Naive thymus-derived CD4-positive, alpha-beta T cell (primary cell): Measurements from ENCODE around the gene DTHD1. TPM values are rescaled to one million over a fixed set of nuclear protein-coding genes. Genes with fewer than 3 reads are reported as not detected.

ENCODE experiments used
- ATAC-seq: fragments of 150-1000 bp; cut with Tn5 transposase; 2 replicates; pipeline ENCODE4 v1.10.0; 2021; ENCODE audit warnings: mild to moderate bottlenecking, moderate library complexity
- CTCF ChIA-PET: fragments of 350-600 bp; sonication (Branson Sonifier 250); formaldehyde crosslinking; loops from one replicate; lab custom pipeline; 2021; ENCODE audit warnings: antibody characterized with exemption; lab: Charles Lee
- POLR2A ChIA-PET: fragments of 350-600 bp; sonication (Branson Sonifier 250); formaldehyde crosslinking; loops from one replicate; lab custom pipeline; 2021; ENCODE audit warnings: antibody characterized with exemption, inconsistent platforms; lab: Charles Lee
- DNase-seq, 9 donors: peaks; one replicate each; pipeline versions ENCODE4 v3.0.0 to v3.0.0-alpha.2; 2020 to 2022; ENCODE audit warnings: mixed read lengths in 1 of 9
- H3K27ac ChIP-seq: one replicate; pipeline ENCODE4 v1.7.0; 2013; ENCODE audit warnings: mild to moderate bottlenecking, low read depth, low read length, moderate library complexity
- H3K27me3 ChIP-seq, 2 donors: one replicate each; pipeline ENCODE4 v1.7.0; 2013; ENCODE audit warnings: low read length in 2 of 2, mild to moderate bottlenecking in 2 of 2, moderate library complexity in 2 of 2; ENCODE audit not compliant: control insufficient read depth in 2 of 2, insufficient read depth in 2 of 2
- H3K36me3 ChIP-seq, 3 experiments: 1 replicate in 2 of 3; 2 replicates in 1 of 3; pipeline ENCODE4 v1.7.0; 2013; ENCODE audit warnings: low read length in 3 of 3, mild to moderate bottlenecking in 3 of 3, moderate library complexity in 1 of 3; ENCODE audit not compliant: insufficient read depth in 3 of 3, control insufficient read depth in 2 of 3
- H3K4me1 ChIP-seq, 2 donors: one replicate each; pipeline ENCODE4 v1.7.0; 2013; ENCODE audit warnings: low read length in 2 of 2, mild to moderate bottlenecking in 2 of 2, moderate library complexity in 1 of 2; ENCODE audit not compliant: control insufficient read depth in 2 of 2, insufficient read depth in 2 of 2
- H3K4me3 ChIP-seq: 2 replicates; pipeline ENCODE4 v1.7.0; 2013; ENCODE audit warnings: mild to moderate bottlenecking, low read length
- H3K9me3 ChIP-seq, 3 experiments: 1 replicate in 2 of 3; 2 replicates in 1 of 3; pipeline ENCODE4 v1.7.0; 2013; ENCODE audit warnings: low read length in 3 of 3; ENCODE audit not compliant: control insufficient read depth in 2 of 3
- H3K27ac Mint-ChIP-seq, 9 donors: one replicate each; pipeline ENCODE4 v1.8.0; 2020 to 2022; ENCODE audit warnings: mixed read lengths in 9 of 9, mild to moderate bottlenecking in 8 of 9, moderate library complexity in 5 of 9, inconsistent platforms in 2 of 9
- H3K27me3 Mint-ChIP-seq, 5 donors: one replicate each; pipeline ENCODE4 v1.8.0; 2021 to 2022; ENCODE audit warnings: mixed read lengths in 5 of 5, mild to moderate bottlenecking in 1 of 5
- H3K36me3 Mint-ChIP-seq, 5 donors: one replicate each; pipeline ENCODE4 v1.8.0; 2020 to 2022; ENCODE audit warnings: mixed read lengths in 5 of 5, mild to moderate bottlenecking in 3 of 5, inconsistent platforms in 1 of 5
- H3K4me1 Mint-ChIP-seq, 7 donors: one replicate each; pipeline ENCODE4 v1.8.0; 2020 to 2022; ENCODE audit warnings: mixed read lengths in 7 of 7, mild to moderate bottlenecking in 3 of 7, inconsistent platforms in 1 of 7
- H3K4me3 Mint-ChIP-seq, 10 donors: one replicate each; pipeline ENCODE4 v1.8.0; 2020 to 2022; ENCODE audit warnings: mild to moderate bottlenecking in 10 of 10, mixed read lengths in 10 of 10, moderate library complexity in 6 of 10, inconsistent platforms in 2 of 10
- H3K9me3 Mint-ChIP-seq, 11 donors: one replicate each; pipeline ENCODE4 v1.8.0; 2020 to 2022; ENCODE audit warnings: mixed read lengths in 11 of 11, mild to moderate bottlenecking in 4 of 11, inconsistent platforms in 1 of 11, moderate library complexity in 1 of 11
- intact Hi-C, 2 donors: fragments of 100-400 bp; cut with micrococcal nuclease; formaldehyde crosslinking; loops; one replicate each; pipeline ENCODE4 v1.15.1; 2023
- polyA plus RNA-seq, 2 donors: library from polyadenylated mRNA; unstranded; fragments of 300-500 nt; fragmentation: Illumina TruSeq; gene quantifications; one replicate each; pipeline ENCODE4 v1.2.3, GENCODE V29; 2021
- total RNA-seq, 6 experiments: library from RNA in 5 of 6; stranded (reverse) in 5 of 6; gene quantifications; 1 replicate in 5 of 6; 2 replicates in 1 of 6; pipeline ENCODE4 v1.2.3 and lab custom pipeline; 2021 to 2026

DTHD1 gene
- total and polyA plus RNA-seq, 7 experiments from 2014 or later, result 0.10 to 5.2 (median 0.72) TPM; not detected in 4

DNA sequence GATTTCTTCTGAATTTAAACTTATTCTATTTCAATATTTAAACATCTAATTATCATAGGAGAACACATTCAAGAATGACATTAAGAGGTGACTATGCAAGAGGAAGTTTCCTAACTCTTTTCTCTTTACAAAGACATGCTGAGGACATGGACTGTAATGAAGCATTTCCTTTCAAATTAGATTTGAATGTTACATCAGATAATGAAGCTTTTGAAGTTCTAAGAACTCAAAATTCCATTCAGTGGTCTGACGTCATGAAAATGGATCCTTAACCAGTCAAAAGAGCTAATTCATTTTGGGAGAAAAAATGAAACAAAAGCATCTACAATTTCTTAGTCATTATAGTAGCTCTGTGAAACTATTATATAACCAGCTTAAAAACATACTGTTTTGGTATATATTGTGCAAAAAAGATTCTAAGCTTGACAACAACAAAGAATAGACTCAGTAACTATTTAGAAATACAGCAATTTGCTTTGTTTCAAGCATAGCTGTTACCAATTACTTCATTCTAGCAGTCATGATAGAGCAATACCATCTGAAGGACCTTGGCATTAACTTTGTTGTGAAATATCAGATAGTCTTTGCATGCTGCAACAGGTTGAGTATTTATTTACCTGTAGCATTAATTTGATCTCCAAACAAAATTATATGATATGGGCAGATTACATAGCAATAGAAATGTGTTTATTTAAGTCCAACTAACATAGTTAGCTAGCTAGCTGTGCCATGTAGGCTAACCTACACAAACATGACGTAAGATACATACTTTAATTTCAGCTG, 13.7 kb upstream of the DTHD1 start:
- H3K4me3 Mint-ChIP-seq, result no peak overlapping the region
- H3K4me3 ChIP-seq, result no peak overlapping the region
- ChIA-PET CTCF (no interaction called here), POLR2A (interaction anchor here (1.1 to 1.8 kb wide), 2 partner anchors 9 to 23 kb away, joined by 3 to 5 read pairs; partner anchors contain the start of gene ARAP2)
- H3K4me1 ChIP-seq, result peaks cover 7 to 27% of the 10 kb centered on the region in 2 donors
- intact Hi-C loops, result loop anchor here (1.0 kb wide), 2 partner anchors 12 to 23 kb away; partner anchors contain the start of gene ARAP2 (in 1 of the 2)
- H3K27ac ChIP-seq, result no peak overlapping the region
- DNase-seq (peak in 3 of 9 donors; percentile 10 to 42 (median 18)), ATAC-seq (peak; percentile 26)
- peak overlapping the region in 4 of 9 donors; percentile 44 to 76 (median 76) for H3K27ac Mint-ChIP-seq
- no peaks in the 10 kb centered on the region for H3K27me3 ChIP-seq
- H3K4me1 Mint-ChIP-seq, result peaks cover 2 to 45% (median 32%) of the 10 kb centered on the region in 7 donors
- H3K27me3 Mint-ChIP-seq, result peaks cover 0 to 3% (median 0%) of the 10 kb centered on the region in 5 donors
- no peaks in the 10 kb centered on the region for H3K9me3 ChIP-seq
- peaks cover 0 to 11% (median 0%) of the 10 kb centered on the region in 5 donors for H3K36me3 Mint-ChIP-seq
- H3K9me3 Mint-ChIP-seq, result peaks cover 0 to 2% (median 0%) of the 10 kb centered on the region in 11 donors
- H3K36me3 ChIP-seq, result no peaks in the 10 kb centered on the region

DNA sequence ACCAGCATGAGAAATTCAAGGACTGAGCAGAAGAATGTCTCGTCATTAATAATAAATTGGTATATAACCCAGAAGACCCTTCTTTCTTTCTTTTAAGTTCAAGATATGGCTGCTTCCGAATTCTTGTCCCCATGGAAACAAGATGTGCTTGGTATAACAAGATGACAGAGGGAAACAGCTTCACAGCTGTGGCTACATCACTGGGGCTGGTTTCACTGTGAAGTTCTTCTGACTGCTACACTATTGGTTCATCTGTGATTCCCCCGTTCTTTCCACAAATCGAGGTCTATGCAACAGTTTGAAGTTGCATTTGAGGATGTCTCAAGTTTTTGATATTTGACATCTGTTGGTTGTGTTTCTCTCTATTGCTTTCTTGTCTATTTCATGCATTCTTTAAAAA, 12.3 kb upstream of the DTHD1 start:
- intact Hi-C loops, result loop anchor here (1.0 kb wide), 4 partner anchors 14 to 54 kb away; no protein-coding TSS in a partner anchor
- no peak overlapping the region for H3K27ac ChIP-seq
- Mint-ChIP-seq H3K9me3 (peaks cover 0 to 4% (median 0%) of the 10 kb centered on the region in 11 donors), H3K27ac (peak overlapping the region in 8 of 9 donors; percentile 10 to 85 (median 52)), H3K27me3 (peaks cover 0 to 3% (median 0%) of the 10 kb centered on the region in 5 donors), H3K36me3 (peaks cover 0 to 11% (median 0%) of the 10 kb centered on the region in 5 donors), H3K4me1 (peaks cover 2 to 46% (median 32%) of the 10 kb centered on the region in 7 donors), H3K4me3 (no peak overlapping the region)
- ATAC-seq (peak; percentile 96), DNase-seq (peak in 7 of 9 donors; percentile 27 to 66 (median 47))
- H3K9me3 ChIP-seq, result no peaks in the 10 kb centered on the region
- peaks cover 7 to 27% of the 10 kb centered on the region in 2 donors for H3K4me1 ChIP-seq
- ChIA-PET POLR2A (interaction anchor here (0.9 kb wide), 1 partner anchor 1975 kb away, joined by 3 read pairs; no protein-coding TSS in a partner anchor), CTCF (no interaction called here)
- H3K4me3 ChIP-seq, result no peak overlapping the region
- H3K27me3 ChIP-seq, result no peaks in the 10 kb centered on the region
- no peaks in the 10 kb centered on the region for H3K36me3 ChIP-seq

DNA sequence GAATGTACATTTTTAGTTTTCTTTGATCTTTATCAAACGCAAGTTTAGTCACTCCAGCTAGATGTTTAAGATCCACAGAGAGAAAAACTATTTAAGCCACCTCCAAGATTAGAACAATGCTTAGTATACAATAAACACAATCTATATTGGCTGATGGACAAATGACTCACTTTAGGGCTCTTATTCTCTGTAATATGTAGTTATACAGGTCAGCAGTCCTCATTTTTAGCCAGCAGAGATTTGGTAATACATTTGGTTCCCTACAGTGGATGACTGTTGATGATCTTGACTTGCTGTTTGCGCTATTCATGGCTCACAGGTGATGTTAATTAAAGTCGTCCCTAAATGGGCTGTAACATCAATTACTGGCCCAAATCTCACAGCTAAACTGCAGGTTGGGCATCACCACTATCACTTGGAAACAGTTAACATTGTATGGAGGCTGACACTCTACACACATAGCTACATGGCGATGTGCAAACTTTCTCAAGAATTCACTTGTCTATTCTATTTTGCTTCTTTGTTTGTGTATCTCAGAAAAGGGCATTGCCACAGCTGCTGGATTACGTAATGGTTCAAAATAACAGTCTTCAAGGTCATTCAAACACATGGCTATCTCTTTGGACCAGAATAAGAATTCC, 11.8 kb upstream of the DTHD1 start:
- H3K27me3 Mint-ChIP-seq, result peaks cover 0 to 3% (median 0%) of the 10 kb centered on the region in 5 donors
- Histone ChIP-seq H3K4me1 (peaks cover 7 to 27% of the 10 kb centered on the region in 2 donors), H3K36me3 (no peaks in the 10 kb centered on the region), H3K4me3 (no peak overlapping the region), H3K9me3 (no peaks in the 10 kb centered on the region), H3K27ac (no peak overlapping the region), H3K27me3 (no peaks in the 10 kb centered on the region)
- H3K36me3 Mint-ChIP-seq, result peaks cover 0 to 8% (median 0%) of the 10 kb centered on the region in 5 donors
- ChIA-PET CTCF (no interaction called here), POLR2A (interaction anchor here (0.9 kb wide), 1 partner anchor 1975 kb away, joined by 3 read pairs; no protein-coding TSS in a partner anchor)
- intact Hi-C loops, result loop anchor here (1.0 kb wide), 4 partner anchors 14 to 54 kb away; no protein-coding TSS in a partner anchor
- peak overlapping the region in 8 of 9 donors; percentile 10 to 85 (median 52) for H3K27ac Mint-ChIP-seq
- peaks cover 0 to 6% (median 0%) of the 10 kb centered on the region in 11 donors for H3K9me3 Mint-ChIP-seq
- DNase-seq, result no peak
- no peak overlapping the region for H3K4me3 Mint-ChIP-seq
- no peak for ATAC-seq
- peaks cover 2 to 43% (median 32%) of the 10 kb centered on the region in 7 donors for H3K4me1 Mint-ChIP-seq

DNA sequence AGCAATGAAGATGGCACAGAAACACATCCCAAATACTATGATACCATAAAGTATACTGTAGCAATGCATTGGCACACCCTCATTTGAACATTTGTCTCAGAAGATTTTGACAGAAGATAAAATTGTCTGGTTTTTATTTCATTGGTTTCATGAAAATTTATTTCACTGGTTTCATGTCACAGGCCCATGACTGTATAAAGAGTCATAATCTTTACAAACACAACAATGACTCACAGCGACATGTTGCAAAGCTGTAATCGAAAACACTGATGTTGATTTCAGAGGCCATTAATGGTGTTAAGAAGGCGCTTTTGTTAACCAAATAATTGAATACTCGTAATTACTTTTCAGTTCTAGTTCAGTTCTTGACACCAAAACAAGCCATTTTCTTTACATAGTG, 8.1 kb upstream of the DTHD1 start:
- ChIA-PET CTCF (no interaction called here), POLR2A (no interaction called here)
- H3K36me3 Mint-ChIP-seq, result peaks cover 0 to 8% (median 0%) of the 10 kb centered on the region in 5 donors
- peaks cover under 1 to 34% (median 17%) of the 10 kb centered on the region in 7 donors for H3K4me1 Mint-ChIP-seq
- Histone ChIP-seq H3K27ac (no peak overlapping the region), H3K9me3 (no peaks in the 10 kb centered on the region), H3K36me3 (no peaks in the 10 kb centered on the region), H3K4me1 (peaks cover 5 to 15% of the 10 kb centered on the region in 2 donors), H3K4me3 (no peak overlapping the region), H3K27me3 (no peaks in the 10 kb centered on the region)
- intact Hi-C loops, result no loop called here
- DNase-seq (no peak), ATAC-seq (no peak)
- no peak overlapping the region for H3K4me3 Mint-ChIP-seq
- peaks cover 0 to 6% (median 0%) of the 10 kb centered on the region in 11 donors for H3K9me3 Mint-ChIP-seq
- no peak overlapping the region for H3K27ac Mint-ChIP-seq
- peaks cover 0 to 3% (median 0%) of the 10 kb centered on the region in 5 donors for H3K27me3 Mint-ChIP-seq

DNA sequence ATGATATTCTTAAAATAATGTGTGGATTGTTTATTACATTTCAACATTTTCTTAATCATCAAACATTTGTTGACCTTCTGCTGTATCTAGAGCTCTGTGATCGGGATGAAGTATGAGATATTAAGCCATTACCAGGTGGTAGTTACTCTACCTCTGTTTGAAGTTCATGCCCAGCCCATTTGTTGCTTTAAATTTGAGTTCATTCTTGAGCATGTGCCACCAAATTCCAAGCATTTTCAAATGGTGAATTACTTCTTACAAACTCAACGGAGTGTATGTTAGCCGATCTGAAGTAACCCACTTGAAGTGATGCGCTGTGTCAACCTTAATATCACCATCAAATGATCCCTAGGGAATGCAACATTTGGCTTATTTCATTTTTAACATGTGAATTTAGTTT, 7.3 kb upstream of the DTHD1 start:
- H3K9me3 Mint-ChIP-seq, result peaks cover 0 to 6% (median 0%) of the 10 kb centered on the region in 11 donors
- intact Hi-C loops, result no loop called here
- no peak overlapping the region for H3K4me3 Mint-ChIP-seq

DNA sequence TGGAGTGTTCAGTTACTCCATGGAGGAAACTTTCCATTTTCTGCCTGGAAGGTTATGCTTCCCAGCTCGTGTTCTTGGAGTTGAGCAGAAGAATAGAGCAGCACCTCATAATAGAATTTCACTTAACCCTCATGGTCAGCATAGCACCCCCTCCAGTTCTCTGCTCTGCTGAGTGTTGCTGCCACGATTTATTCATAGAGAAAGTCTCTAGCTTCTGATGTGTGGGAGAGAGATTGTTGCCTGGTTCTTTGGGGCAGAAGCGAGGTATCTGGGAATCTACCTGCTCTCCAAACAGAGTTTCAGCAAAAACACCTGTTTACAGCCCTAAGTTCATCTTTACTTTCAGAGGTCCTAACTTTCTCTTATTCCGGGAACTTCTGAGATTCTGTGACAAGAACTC, 3.9 kb upstream of the DTHD1 start:
- DNase-seq (no peak), ATAC-seq (no peak)
- Mint-ChIP-seq H3K4me3 (no peak overlapping the region), H3K4me1 (peaks cover 0 to 53% (median 7%) of the 10 kb centered on the region in 7 donors), H3K36me3 (peaks cover 0 to 16% (median 0%) of the 10 kb centered on the region in 5 donors), H3K9me3 (peaks cover 0 to 8% (median 0%) of the 10 kb centered on the region in 11 donors), H3K27ac (peak overlapping the region in 2 of 9 donors; percentile 6 to 47), H3K27me3 (no peaks in the 10 kb centered on the region)
- ChIA-PET POLR2A (no interaction called here), CTCF (interaction anchor here (0.6 kb wide), 2 partner anchors 43 to 408 kb away, joined by 3 read pairs; no protein-coding TSS in a partner anchor)
- no peaks in the 10 kb centered on the region for H3K36me3 ChIP-seq
- H3K4me1 ChIP-seq, result peaks cover 0 to 20% of the 10 kb centered on the region in 2 donors
- intact Hi-C loops, result no loop called here
- no peaks in the 10 kb centered on the region for H3K27me3 ChIP-seq
- no peak overlapping the region for H3K4me3 ChIP-seq
- H3K9me3 ChIP-seq, result no peaks in the 10 kb centered on the region
- H3K27ac ChIP-seq, result no peak overlapping the region

More for the DNA sequence above, 7.3 kb upstream of the DTHD1 start:
- Histone ChIP-seq H3K27ac (no peak overlapping the region), H3K4me3 (no peak overlapping the region), H3K27me3 (no peaks in the 10 kb centered on the region), H3K36me3 (no peaks in the 10 kb centered on the region), H3K4me1 (peaks cover 0 to 9% of the 10 kb centered on the region in 2 donors), H3K9me3 (no peaks in the 10 kb centered on the region)
- Mint-ChIP-seq H3K36me3 (peaks cover 0 to 6% (median 0%) of the 10 kb centered on the region in 5 donors), H3K27me3 (peaks cover 0 to 3% (median 0%) of the 10 kb centered on the region in 5 donors), H3K4me1 (peaks cover 2 to 33% (median 15%) of the 10 kb centered on the region in 7 donors), H3K27ac (no peak overlapping the region)
- no peak for DNase-seq
- ChIA-PET POLR2A (no interaction called here), CTCF (no interaction called here)
- no peak for ATAC-seq
